GM23248 (cell line): ENCODE data around the gene NDUFA1.

Source experiments
- EZH2 ChIP-seq: fragments of 200-600 bp; sonication (generic); IDR thresholded peaks from 2 replicates; pipeline ENCODE4 v1.6.1; 2018; ENCODE audit warnings: antibody characterized with exemption, mild to moderate bottlenecking; ENCODE audit not compliant: insufficient read depth, poor library complexity, severe bottlenecking
- EZH2phosphoT487 ChIP-seq: fragments of 200-600 bp; sonication (generic); IDR thresholded peaks from 2 replicates; pipeline ENCODE4 v1.6.1; 2018; ENCODE audit warnings: antibody characterized with exemption, moderate library complexity, mild to moderate bottlenecking, low read depth; ENCODE audit not compliant: insufficient read depth

- TF ChIP-seq EZH2 (no peak), EZH2phosphoT487 (no peak)
These were observed 8.4 kb downstream of the NDUFA1 start for GRCh38 chrX:119880076-119880475.
